LNCAP (cell line): ENCODE data around the gene SLC9A8.

Source experiments
- CTCF ChIP-seq: fragments of 450-650 bp; IDR thresholded peaks from 2 replicates; pipeline ENCODE4 v1.5.1; 2017; ENCODE audit warnings: mild to moderate bottlenecking

The SLC9A8 gene

GRCh38 chr20:49906101-49906604, 93.5 kb downstream of the SLC9A8 start:
- TF ChIP-seq CTCF = no peak

- TF ChIP-seq CTCF = no peak
Observed at GRCh38 chr20:49906615-49907154, 94.1 kb downstream of the SLC9A8 start.

DNA sequence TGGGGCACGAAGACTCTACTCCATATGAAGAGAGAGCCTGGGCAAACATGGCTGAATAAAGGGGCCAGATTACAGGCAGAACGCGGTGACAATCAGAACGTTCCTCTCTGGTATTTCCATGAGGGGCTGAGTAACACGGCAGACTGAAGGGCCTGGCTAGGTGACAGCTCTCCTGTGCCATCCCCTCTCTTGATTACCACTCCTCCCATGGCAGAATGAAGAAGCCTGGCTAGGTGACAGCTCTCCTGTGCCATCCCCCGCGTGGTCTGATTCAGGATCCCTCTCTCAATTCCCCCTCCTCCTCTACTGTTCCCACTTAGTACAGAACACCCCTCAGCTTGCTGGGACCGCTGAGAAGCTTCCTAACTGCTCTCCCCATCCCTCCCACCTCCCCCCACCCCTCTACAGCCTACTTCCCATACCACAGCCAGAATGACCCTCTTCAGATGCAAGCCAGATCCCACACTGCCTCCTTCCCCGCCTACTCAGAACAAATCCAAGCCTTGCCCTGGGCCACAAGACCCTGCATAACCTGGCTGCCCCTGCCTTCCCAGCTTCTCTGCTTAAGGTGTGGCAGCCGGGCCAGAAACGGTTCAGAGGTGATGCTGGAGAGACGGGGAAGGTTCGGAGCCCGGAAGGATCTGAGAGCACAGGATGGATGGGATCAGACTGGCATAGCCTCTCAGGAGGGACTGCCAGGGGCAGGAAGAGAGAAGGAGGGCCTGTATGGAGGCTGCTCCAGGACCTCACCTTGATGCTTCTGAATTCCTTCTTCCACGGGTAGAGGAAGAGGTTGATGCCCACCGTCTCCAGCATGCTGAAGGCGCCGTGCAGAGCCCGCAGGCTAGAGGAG, 95.0 kb downstream of the SLC9A8 start:
- TF ChIP-seq CTCF = no peak

DNA sequence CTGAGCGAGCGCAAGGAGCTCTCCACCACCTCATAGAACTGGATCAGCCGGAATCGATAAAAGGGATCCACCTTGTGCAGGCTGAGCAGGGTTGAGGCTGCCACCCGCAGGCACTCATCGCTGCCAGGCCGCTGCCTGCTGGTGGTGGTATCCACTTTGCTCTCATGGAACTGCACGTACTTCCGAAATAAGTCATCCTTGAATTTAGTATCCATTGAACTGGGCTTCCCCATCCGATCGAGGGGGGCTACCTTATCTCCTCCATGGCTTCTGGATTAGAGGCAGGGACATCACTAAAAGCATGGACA, 95.6 kb downstream of the SLC9A8 start:
- no peak for TF ChIP-seq CTCF

DNA sequence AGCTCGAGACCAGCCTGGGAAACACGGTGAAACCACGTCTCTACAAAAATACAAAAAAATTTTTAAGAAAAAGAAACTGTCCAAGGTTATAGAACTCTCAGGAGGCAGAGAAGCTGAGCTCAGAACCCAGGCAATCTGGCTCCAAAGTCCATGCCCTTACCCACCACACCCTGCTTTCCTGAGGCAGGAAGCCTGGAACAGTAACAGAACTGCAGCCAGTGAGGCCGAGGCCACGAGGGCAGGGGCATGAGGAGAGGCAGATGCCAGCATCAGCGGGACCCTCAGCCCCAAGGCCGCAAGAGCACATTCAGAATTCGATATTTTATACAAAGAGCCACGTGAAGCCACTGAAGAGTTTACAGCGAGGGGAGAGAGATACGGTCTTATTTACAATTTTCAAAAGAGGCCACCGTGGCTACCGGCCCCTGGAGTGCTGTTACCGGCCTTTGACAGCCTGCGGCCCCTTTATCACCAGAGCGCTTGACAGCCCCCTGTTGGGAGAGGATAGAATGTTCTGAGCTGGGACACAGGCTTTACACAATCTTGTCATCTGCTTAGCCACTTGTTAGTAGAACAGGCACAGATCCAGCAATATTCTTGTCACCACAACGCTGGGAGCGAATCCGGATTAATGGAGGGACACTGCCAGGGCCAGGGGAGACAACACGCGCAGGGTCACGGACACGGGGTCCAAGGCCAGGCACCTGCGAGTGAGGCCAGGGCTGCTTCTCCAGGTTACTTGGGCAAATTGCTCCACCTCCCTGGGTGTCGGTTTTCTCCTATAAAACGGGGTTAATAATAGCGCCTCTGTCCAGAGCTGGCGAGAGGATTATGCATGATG, 97.1 kb downstream of the SLC9A8 start:
- TF ChIP-seq CTCF = no peak; the same call in 1 of the 2 replicates

GRCh38 chr20:49910340-49910706, 97.7 kb downstream of the SLC9A8 start:
- TF ChIP-seq CTCF = no peak

- no peak for TF ChIP-seq CTCF
Observed at GRCh38 chr20:49913399-49914047, 100.9 kb downstream of the SLC9A8 start.
